AG09309 (cell line): ENCODE measurements around the gene NMD3.
A peak's percentile ranks its signal among the peaks of the same experiment; 100 is the strongest.

Source experiments
- DNase-seq: peaks from one replicate; pipeline ENCODE4 v3.0.0-alpha.2; 2010; ENCODE audit warnings: low read depth
- H3K4me3 ChIP-seq: 2 replicates; pipeline ENCODE4 v1.5.1; 2011; ENCODE audit warnings: mild to moderate bottlenecking, low read depth, low read length, moderate library complexity; ENCODE audit not compliant: control insufficient read depth
- CTCF ChIP-seq: IDR thresholded peaks from 2 replicates; pipeline ENCODE4 v1.5.1; 2011; ENCODE audit warnings: mild to moderate bottlenecking, low read depth, low read length, inconsistent platforms; ENCODE audit not compliant: insufficient read depth, control insufficient read depth; ENCODE audit errors: missing control alignments

NMD3 gene

GRCh38 chr3:161250116-161250515 lies 29.0 kb downstream of the NMD3 start:
- TF ChIP-seq CTCF = no peak

GRCh38 chr3:161251716-161252115 lies 30.6 kb downstream of the NMD3 start:
- no peak overlapping the region for H3K4me3 ChIP-seq
- no peak for DNase-seq
- TF ChIP-seq CTCF = no peak

More at GRCh38 chr3:161250116-161250515, 29.0 kb downstream of the NMD3 start:
- no peak overlapping the region for H3K4me3 ChIP-seq
- DNase-seq = no peak

- H3K4me3 ChIP-seq = no peak overlapping the region
- DNase-seq = no peak
- TF ChIP-seq CTCF = no peak
These were observed 31.0 kb downstream of the NMD3 start for GRCh38 chr3:161252143-161252542.

GRCh38 chr3:161253711-161254110 lies 32.6 kb downstream of the NMD3 start:
- TF ChIP-seq CTCF = no peak
- no peak for DNase-seq
- H3K4me3 ChIP-seq = no peak overlapping the region

- DNase-seq = no peak
- H3K4me3 ChIP-seq = no peak overlapping the region
- TF ChIP-seq CTCF = no peak
These were observed 33.8 kb downstream of the NMD3 start for GRCh38 chr3:161254861-161255260.

- no peak for TF ChIP-seq CTCF
- H3K4me3 ChIP-seq = no peak overlapping the region
- DNase-seq = peak; percentile 47
These were observed 41.9 kb downstream of the NMD3 start for GRCh38 chr3:161263057-161263456.

GRCh38 chr3:161264852-161265251 lies 43.7 kb downstream of the NMD3 start:
- no peak overlapping the region for H3K4me3 ChIP-seq
- no peak for DNase-seq
- TF ChIP-seq CTCF = no peak
